Astrocyte of the cerebellum (primary cell): ENCODE measurements around the gene PLB1.
A peak's percentile ranks its signal among the peaks of the same experiment; 100 is the strongest.

Experiments used
- DNase-seq: peaks from one replicate; pipeline ENCODE4 v3.0.0-alpha.2; 2011; ENCODE audit warnings: low read depth
- H3K4me3 ChIP-seq: 2 replicates; pipeline ENCODE4 v1.5.1; 2011; ENCODE audit warnings: mild to moderate bottlenecking, low read depth, low read length, moderate library complexity
- in situ Hi-C: cut with HindIII; loops from 2 replicates; pipeline ENCODE4 v1.10.0; 2017; ENCODE audit warnings: low sequenced_read_pairs
- TF ChIP-seq, protein P1 (sequence below): IDR thresholded peaks from 2 replicates; pipeline ENCODE4 v1.5.1; 2012; ENCODE audit warnings: low read length, low read depth, moderate library complexity, mild to moderate bottlenecking; ENCODE audit errors: missing control alignments

The PLB1 gene

DNA sequence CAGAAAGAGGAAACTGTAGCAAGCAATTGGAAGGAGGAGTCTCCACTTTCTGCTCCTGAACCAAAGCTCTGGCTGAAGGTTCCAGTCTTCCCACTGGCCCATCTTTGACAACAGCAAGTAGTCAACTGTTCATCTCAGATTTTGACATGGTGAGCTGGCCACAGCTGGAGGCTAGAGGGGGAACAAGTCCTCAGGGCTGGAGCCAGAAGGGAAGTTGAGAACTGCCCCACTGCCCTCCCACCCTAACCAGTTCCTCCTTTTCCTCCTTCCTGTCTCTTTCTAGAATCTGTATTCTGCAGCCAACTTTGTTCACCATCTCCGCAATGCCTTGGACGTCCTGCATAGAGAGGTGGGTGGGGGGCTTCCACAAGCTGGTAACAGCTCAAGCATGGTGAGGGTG lies 105.8 kb downstream of the PLB1 start:
- in situ Hi-C loops = no loop called here
- TF ChIP-seq, protein P1, sequence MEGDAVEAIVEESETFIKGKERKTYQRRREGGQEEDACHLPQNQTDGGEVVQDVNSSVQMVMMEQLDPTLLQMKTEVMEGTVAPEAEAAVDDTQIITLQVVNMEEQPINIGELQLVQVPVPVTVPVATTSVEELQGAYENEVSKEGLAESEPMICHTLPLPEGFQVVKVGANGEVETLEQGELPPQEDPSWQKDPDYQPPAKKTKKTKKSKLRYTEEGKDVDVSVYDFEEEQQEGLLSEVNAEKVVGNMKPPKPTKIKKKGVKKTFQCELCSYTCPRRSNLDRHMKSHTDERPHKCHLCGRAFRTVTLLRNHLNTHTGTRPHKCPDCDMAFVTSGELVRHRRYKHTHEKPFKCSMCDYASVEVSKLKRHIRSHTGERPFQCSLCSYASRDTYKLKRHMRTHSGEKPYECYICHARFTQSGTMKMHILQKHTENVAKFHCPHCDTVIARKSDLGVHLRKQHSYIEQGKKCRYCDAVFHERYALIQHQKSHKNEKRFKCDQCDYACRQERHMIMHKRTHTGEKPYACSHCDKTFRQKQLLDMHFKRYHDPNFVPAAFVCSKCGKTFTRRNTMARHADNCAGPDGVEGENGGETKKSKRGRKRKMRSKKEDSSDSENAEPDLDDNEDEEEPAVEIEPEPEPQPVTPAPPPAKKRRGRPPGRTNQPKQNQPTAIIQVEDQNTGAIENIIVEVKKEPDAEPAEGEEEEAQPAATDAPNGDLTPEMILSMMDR = no peak
- H3K4me3 ChIP-seq = no peak overlapping the region
- no peak for DNase-seq

DNA sequence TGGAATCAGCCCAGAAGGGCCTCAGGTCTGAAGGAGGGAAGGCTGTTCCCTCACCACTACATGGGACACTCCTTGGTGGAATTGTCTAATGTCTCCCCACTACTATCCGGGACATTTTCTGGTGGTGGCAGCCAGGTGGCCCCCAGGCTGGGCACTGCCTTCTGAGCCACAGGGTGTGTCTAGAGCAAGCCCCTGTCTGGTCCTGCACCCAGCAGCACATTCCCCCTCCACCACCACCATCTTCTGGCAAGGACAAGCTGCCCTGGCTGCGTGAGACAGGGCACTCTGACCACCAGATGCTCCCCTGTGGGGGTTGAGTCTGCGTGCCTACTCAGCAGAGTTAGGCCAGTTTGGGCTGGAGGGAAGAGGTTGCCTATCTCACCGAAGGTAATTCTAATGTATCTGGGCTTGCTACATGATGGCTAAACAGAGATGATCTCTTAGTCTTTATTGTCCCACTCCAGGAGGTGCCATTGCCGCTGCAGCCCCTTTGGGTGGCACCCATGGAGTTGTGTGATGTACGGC lies 106.3 kb downstream of the PLB1 start:
- no peak for DNase-seq
- in situ Hi-C loops = no loop called here
- TF ChIP-seq, protein P1 = no peak

DNA sequence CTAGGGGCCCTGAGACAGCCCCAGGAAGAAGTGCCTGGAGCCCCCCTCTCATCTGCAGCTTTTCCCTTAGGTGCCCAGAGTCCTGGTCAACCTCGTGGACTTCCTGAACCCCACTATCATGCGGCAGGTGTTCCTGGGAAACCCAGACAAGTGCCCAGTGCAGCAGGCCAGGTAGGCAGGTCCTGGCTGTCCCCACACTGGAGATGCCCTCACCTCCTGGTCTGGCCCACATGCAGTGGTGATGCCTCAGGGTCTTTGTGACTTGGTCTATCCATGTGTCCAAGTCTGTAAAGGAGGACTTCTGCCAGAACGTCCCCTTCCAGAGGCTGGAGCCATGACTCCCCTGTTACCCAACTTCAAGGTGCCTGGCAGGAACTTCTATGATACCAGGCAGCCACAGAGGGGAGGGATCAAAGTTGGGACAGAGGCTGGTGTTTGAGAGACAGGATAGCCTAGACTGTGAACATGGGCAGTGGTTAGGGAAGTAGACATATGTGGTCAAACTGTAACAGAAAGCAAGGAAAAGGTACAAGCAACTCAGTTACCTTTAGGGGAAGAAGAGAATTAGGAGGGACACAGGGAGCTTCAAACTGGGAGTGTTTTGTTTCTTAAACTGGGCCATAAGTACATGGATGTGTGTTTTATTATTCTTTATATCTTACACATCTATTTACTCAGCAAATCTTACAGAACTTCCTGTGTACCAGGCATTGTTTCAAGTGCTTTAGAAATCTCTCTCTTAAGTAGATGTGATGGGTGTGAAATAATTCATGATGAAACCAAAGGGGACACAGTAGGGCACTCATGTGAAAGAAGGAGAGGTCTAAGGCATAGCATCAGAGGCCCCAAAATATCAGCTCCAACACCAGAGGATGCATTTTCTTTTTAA lies 107.1 kb downstream of the PLB1 start:
- DNase-seq = no peak
- in situ Hi-C loops = no loop called here

More for the DNA sequence above, 106.3 kb downstream of the PLB1 start:
- H3K4me3 ChIP-seq = no peak overlapping the region

DNA sequence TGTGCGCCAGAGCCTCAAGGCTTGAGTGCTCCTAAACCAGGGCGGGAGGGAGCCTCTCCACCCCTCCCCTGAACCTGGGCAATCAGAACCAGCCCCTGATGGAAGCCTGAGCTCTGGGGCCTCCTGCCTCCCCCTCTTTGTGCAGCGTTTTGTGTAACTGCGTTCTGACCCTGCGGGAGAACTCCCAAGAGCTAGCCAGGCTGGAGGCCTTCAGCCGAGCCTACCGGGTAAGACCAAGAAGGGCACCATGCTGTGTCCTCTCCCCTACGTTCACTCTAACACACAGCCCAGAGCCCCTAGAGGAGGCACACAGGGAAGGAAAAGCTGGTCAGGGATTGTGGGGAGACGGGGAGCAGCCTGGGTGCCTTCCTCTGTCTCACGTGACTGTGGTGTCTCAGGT lies 108.0 kb downstream of the PLB1 start:
- no peak for DNase-seq
- TF ChIP-seq, protein P1 = no peak

More for the DNA sequence above, 107.1 kb downstream of the PLB1 start:
- no peak overlapping the region for H3K4me3 ChIP-seq
- TF ChIP-seq, protein P1 = no peak

DNA sequence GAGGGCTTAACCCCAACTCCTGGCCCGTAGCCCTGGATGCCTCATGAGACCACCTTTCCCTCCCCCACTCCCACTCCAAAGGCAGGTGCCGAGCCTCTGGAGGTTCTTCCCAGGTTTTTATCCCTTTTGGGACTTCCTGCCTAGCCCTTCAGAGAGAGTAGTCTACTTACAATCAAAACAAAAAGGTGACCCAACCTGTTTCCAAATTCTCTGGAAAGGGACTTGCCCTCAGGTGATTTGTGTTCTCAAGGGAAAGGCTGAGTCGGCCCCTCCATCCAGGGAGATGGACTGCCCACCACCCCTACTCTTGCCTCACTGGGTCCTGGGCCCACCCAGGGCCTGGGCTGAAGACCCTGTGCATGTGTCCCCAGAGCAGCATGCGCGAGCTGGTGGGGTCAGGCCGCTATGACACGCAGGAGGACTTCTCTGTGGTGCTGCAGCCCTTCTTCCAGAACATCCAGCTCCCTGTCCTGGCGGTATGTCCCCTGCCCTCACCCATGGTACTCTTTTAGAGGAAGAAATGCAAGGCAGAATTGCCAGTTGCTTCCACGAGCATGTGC lies 108.5 kb downstream of the PLB1 start:
- TF ChIP-seq, protein P1 = no peak
- in situ Hi-C loops = no loop called here
- no peak overlapping the region for H3K4me3 ChIP-seq
- DNase-seq = no peak

More for the DNA sequence above, 108.0 kb downstream of the PLB1 start:
- H3K4me3 ChIP-seq = no peak overlapping the region
- in situ Hi-C loops = no loop called here

DNA sequence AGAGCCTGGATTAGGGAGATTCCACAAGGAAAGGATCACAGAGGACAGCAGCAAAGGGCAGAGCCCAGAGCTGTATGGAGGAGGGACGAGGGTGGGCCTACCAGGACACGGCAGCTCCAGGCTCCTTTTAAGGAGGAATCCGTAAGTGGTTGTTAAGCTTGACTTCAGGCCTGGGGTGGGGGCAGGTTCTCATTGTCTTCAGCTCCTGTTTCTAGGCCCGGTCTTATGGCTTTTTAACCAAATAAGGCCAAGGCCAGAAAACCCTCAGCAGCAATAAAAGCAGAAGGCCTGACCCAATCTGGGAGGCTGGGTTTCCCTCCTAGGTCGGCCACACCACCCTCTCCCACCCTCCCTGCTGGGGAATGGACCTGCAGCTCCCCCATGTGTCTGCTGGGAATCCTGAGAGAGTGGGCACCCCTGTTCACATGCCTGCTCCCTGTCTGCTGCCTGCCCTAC lies 111.2 kb downstream of the PLB1 start:
- in situ Hi-C loops = no loop called here
- DNase-seq = no peak

More for the DNA sequence above, 111.2 kb downstream of the PLB1 start:
- TF ChIP-seq, protein P1 = peak; percentile 13
- H3K4me3 ChIP-seq = no peak overlapping the region
